Activated CD8-positive, alpha-beta memory T cell treated with anti-CD3 and anti-CD28 coated beads, Interleukin-2, amount 50 U/mL, for 24 hours (primary cell): ENCODE measurements around the gene YBX2.
A peak's percentile ranks its signal among the peaks of the same experiment; 100 is the strongest.
"Not testable (repeated sequence)": the region's sequence is repeated elsewhere in the genome, so short reads cannot be mapped to it uniquely, and the experiment has no call there.

Source experiments
- DNase-seq: peaks from one replicate; pipeline ENCODE4 v3.0.0-alpha.2; 2020; ENCODE audit errors: extremely low read depth

YBX2 gene

GRCh38 chr17:7294614-7295153, at the start of gene YBX2:
Gene YBX2 (minus strand): TSS chr17:7294639. CDS start chr17:7294500, 139 bp downstream.
- DNase-seq, result peak; percentile 34

DNA sequence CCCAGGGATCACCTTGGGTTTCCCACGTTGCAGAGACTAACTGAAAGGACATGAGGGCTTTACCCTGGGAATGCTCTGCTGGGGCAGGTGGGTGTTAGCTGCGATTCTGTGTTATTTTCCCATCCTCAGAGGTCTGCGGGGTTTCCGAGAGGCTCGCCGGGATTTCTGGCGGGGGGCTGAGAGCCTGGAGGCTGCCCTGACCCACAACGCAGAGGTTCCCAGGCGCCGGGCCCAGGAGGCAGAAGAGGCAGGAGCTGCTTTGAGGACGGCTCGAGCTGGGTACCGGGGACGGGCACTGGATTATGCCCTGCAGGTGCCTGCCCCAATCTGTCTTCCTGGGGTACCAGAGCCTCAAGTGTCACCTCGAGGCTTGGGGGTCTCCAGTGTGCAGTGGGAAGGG, 48.8 kb upstream of the YBX2 start:
- no peak for DNase-seq

GRCh38 chr17:7341842-7342241, 47.4 kb upstream of the YBX2 start:
- DNase-seq, result no peak

GRCh38 chr17:7340179-7340578, 45.7 kb upstream of the YBX2 start:
- DNase-seq, result no peak

GRCh38 chr17:7337600-7337999, 43.2 kb upstream of the YBX2 start:
- not testable (repeated sequence) for DNase-seq

DNA sequence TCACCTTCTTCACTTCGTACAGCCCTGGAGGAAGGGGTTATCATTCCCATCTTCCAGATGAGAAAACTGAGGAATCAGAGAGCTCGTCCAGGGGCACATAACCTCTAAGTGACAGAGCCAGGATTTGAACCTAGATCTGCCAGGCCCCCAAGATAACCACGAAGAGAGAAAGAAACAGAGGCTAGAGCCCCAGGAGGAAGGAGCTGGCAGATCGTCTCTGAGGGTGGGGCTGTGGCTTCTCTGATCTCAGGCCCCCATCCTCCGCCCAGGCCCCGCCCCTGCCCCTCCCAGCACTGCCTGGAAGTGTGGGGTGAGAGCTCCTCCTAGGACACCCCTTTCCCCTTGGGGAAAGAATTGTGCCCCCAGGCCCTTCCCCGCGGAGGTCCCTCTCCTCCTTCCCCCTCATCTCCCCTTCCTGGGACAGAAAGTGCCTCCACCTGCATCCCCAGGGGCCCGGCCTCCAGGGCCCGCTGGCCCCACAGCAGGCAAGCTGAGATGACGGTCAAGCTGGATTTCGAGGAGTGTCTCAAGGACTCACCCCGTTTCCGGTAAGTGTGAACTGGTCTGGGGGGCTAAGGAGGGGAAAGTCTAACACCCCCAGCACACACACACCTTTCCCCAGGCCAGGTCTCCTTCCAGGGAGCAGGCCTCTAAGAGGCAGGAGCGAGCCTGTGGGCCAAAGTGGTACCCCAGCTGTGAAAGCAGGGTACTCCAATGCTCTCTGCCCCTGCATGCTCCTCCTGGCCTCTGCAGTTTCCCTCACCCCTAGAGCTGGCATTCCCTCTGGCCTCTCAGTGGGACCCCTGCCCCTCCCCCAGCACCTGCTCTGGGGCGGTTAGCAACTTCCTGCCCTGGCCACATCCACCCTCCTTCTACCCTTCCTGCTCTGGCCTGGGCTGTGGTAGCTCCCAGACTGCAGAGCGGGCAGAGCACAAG, 42.1 kb upstream of the YBX2 start, which contains the start of gene ACAP1:
Gene ACAP1 (plus strand): TSS at position 290 of the 936 bp plus-strand sequence. CDS start 206 bp downstream, at position 496.
- peak; percentile 75 for DNase-seq

DNA sequence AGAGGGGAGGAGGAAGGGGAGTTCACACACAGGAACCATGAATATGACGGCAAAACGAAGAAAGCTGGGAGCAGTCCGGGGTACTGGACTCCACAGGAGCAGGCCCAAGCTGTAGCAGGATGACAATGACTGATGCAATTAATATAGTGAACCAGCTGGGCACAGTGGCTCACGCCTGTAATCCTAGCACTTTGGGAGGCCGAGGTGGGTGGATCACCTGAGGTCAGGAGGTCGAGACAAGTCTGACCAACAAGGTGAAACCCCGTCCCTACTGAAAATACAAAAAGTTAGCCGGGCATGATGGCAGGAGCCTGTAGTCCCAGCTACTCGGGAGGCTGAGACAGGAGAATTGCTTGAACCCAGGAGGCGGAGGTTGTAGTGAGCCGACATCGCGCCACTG, 41.3 kb upstream of the YBX2 start:
- DNase-seq, result not testable (repeated sequence)

DNA sequence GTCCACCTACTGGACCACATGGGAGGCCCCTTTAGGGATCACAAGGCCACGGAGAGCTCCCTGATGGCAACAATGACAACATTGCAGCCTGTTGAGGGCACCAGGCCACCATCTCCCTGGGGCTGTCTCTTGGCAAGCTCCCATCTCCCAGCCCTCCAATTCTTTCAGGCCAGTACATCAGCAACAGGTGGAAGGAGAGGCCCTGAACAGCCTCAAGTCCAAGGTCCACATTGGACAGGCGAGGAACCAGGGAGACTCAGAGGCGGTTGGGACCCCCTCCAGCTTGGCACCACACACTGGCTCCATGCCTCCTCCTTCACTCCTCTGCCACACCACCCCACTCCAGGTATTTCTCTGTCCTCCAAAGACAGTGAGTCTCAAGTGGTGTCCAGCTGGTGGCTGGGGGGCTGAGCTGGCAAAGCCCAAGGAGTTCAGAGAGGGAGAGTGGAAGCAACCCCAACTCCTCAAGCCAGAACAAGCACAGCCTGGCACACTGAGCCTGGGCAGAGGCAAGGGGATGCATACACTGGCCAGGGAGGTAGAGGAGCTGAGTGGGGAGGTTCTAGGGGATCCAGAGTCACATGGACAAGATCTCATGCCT, 40.6 kb upstream of the YBX2 start:
- DNase-seq, result no peak

- DNase-seq, result not testable (repeated sequence)
These were observed 38.2 kb upstream of the YBX2 start for GRCh38 chr17:7332600-7333069.

DNA sequence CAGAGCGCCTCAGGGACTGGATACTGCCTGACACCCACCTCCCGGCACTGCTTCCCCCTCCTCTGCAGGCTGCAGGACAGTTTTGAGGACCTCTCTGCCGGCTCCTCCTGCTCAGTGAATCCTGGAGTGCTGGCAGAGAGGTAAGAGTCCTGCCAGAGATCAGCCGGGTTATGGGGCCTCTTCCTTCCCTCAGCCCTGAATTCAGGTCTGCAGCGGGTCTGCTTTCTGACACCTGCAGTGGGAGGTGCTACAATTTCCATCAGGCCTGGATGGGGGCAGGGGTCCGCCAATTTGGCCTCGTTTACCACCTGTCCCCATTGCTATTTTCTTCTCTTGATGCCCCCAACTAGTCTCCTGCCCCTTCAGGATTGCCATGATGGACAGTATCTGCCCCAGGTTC, 37.7 kb upstream of the YBX2 start:
- no peak for DNase-seq

DNA sequence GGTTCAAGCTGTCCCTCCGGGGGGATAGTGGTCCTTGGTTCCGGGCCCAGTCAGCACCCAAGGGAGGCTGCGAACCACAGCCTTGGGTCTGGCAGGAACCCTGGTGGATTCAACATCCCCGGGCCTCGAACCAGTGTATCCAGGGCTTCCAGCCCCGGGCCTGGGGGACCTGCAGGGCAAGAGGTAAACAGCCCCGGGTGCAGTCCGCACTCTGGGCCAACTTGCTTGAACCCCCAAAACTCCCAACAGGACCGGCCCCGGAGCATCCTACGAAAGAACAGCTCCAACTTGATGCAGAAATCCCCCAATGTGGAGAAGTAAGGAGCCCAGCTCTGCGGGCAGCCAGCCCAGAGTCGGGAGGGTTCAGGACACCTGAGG, 36.2 kb upstream of the YBX2 start:
- DNase-seq, result no peak

DNA sequence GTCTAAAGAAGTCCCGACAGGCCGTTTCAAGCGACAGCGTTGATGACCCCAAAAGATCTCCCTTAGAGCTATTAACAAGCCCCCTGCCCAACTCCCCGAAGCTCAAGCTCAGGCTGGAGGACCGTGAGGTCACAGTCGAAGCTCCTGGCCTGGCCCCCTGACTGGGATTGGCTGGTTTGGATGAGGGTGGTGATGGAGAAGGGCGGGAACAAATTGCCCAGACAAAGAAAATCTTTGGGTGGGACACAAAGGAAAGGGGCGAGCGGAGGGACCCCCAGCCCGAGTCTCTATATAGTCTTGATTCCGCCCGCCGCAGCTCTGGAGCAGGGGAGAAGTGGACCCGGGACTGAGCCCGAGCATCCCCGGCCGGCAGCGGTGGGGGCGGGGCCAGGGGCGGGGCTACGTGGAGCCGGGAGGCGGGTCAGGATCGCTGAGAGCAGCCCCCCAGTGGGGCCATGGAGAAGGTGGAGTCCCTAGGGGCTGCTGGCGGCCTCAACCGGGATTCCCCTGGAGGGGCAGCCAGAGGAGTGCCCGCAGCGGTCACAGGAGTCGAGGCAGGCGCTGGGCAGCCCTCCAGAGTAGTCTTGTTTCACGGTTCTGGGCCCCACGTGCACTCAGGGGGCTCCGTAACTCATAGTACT, 35.7 kb upstream of the YBX2 start:
- DNase-seq, result peak; percentile 59

DNA sequence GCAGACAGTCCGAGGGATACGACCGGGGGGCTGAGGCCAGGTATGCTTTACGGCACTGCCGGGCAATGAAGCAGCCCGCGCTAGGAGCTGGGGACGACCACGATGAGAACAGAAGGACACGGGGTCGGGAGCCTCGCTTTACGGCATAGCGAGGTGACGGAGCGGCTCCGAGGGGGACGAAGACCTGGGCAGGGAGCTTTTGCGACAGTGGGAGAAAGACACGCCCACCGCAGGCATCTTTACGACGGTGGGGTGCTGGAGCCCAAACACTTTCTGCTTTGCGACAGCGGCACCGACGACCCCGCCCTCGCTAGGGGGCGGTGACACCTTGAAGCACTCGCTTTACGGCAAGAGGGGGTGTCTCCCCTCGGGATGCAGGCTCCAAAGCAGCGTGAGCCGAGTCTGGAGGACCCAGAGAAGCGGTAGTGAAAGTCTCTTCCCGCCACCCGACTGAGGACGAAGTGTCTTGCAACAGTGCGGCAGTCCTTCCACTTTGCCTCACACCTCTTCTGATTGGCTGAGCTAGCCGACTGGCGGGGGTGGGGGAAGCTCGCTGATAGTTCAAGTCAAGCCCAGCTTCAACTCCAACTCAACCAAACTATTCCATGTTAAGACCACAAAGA, 35.0 kb upstream of the YBX2 start:
- peak; percentile 90 for DNase-seq

DNA sequence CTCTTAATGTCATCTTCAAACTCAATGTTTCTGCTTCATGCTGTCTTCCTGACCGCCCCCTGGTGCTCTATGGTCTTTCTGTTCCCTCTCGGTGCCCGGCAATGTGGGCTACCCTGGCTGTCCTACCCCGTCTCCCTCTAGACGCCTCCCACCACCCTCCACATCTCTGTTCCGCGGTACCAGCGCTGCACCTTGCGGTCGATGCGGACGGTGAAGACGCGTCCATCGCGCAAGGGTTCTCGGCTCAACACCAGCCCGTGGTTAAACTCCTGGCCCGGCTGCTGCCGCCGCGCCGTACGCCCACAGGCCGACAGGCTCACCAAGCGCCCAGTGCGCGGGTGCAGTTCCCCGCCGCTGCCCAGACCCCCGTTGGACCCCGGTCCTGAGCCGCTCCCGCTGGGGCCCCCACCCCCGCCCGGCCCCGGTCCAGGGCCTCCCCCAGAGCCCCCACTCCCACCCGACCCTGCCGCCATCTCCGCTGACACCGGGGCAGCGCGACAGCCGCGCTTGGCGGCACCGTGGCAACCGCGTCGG, 34.5 kb upstream of the YBX2 start, which contains the start of gene NEURL4:
Gene NEURL4 (minus strand): TSS at position 496 of the 534 bp plus-strand sequence. CDS start 23 bp downstream, at position 473.
- no peak for DNase-seq

GRCh38 chr17:7328009-7328408, 33.6 kb upstream of the YBX2 start:
- no peak for DNase-seq

- DNase-seq, result no peak
These were observed 33.1 kb upstream of the YBX2 start for GRCh38 chr17:7327501-7327900.

DNA sequence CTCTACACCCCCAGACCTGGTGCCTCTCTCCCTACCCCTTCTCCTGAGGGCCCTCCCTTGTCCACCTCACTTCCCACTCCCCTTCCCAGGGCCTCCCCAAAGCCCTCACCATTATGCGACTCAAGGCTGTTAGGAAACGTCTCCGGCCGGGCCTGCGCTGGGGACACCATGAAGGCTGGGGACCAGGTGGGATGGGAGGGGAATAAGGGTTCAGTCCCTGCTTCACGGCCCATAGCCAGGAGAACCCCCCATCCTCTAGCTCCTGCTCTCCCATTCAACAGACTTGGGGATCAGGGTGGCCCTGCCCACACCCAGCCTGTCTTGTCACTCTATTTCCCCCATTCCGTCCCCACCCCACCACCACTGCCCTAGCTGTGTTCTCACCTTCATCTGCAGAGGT, 32.6 kb upstream of the YBX2 start:
- no peak for DNase-seq

DNA sequence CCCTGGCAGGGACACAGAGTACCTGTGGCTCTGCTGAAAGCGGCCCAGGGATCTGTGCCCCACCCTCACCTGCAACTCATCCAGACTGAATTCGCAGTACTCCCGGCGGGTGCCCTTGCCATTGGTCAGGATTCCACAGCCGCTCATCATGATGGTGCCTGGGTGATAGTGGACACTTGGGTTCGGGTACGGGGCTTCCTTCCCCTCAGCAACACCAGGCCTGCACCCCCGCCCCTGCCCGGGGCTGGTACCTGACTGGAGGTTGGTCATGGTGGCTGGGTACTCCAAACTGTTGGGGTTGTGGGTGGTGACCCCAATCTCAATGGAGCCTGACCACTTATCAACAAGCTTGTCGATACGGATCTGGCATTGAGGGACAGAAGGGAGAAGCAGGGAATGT, 31.7 kb upstream of the YBX2 start:
- DNase-seq, result no peak

DNA sequence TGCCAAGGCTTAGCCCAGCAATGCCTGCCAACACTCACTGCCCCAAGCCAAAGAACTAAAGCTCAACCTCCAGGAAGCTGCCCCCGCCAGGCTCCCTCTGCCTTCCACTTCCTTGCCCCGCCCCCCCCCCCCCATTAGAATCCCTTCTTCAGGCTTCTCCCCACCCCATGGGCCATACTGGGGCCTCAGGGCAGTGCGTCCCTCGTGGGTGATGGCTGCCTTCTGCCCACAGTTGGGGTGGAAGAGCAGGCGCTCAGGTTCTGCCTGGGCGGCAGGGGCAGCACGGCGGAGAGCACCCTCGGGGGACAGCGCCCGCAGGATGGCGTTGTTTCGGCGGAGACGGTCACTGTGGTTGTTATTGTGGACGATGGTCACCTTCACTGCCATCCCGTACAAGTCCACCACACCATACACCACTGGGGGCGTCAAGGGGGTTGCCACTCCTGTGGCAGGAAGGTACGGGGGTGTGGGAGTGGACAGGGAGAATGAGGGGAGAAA, 30.6 kb upstream of the YBX2 start:
- DNase-seq, result no peak

DNA sequence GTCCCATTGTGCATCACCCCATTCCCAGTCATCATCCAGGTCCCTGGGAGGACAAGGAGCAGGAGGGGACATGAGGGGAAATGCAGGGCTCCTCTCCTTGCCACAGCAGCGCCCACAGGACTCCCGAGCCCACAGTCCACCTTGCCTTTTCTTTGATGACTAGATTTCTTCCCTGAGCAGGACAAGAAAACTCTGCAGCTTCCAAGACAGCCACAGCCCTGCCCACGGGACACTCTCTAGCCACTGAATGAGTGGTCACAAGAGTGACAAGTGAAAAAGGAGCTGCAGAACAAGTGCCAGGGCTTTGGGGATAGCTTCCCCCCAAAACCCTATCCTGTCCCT, 30.0 kb upstream of the YBX2 start:
- DNase-seq, result no peak

GRCh38 chr17:7323731-7324437, 29.4 kb upstream of the YBX2 start:
- DNase-seq, result no peak
